ENCODE results near the gene C3orf22. TPM values are rescaled to one million over a fixed set of nuclear protein-coding genes. Genes with fewer than 3 reads are reported as not detected.
"Not testable (repeated sequence)": the region's sequence is repeated elsewhere in the genome, so short reads cannot be mapped to it uniquely, and the experiment has no call there.

The C3orf22 gene
- total and polyA plus RNA-seq, 2 donors (not counting 1 experiment from before 2014, with no cell fraction given) = not detected

GRCh38 chr3:126604691-126605090 is 46.0 kb upstream of the C3orf22 start:
- Histone ChIP-seq H3K4me3 (replicated peaks in 1 of 4; ENCODE audit: control extremely low read depth in 1 of 4, insufficient read depth in 1 of 4, low read depth in 3 of 4, low read length in 4 of 4) (no peak overlapping the region), H3K9ac (ENCODE audit: insufficient read depth, low read length) (no peak overlapping the region), H4K20me1 (ENCODE audit: control insufficient read depth, extremely low read depth, insufficient read depth, low read length) (no peaks in the 10 kb centered on the region), H3K36me3 (ENCODE audit: control insufficient read depth, insufficient read depth, low read length) (peaks cover 2% of the 10 kb centered on the region), H3K79me2 (ENCODE audit: control insufficient read depth, insufficient read depth, low read length) (no peaks in the 10 kb centered on the region), H3K27me3 (ENCODE audit: control insufficient read depth, insufficient read depth, low read length) (no peaks in the 10 kb centered on the region), H3K4me2 (ENCODE audit: extremely low read depth, insufficient read depth, low read length) (no peak overlapping the region), H3K9me3 (ENCODE audit: control insufficient read depth, insufficient read depth, low read depth, low read length) (no peaks in the 10 kb centered on the region), H3K4me1 (ENCODE audit: control insufficient read depth, extremely low read depth, insufficient read depth, low read length) (peaks cover 2% of the 10 kb centered on the region), H2AFZ (ENCODE audit: low read length) (no peak overlapping the region), H3K27ac (ENCODE audit: insufficient read depth, low read length) (no peak overlapping the region)
- TF ChIP-seq CTCF (conservative IDR thresholded peaks at IDR 0.05 in 1 of 2, IDR thresholded peaks at IDR 0.05 in 1 of 2; ENCODE audit: low read depth in 1 of 2, low read length in 2 of 2) (no peak), EZH2 (IDR thresholded peaks at IDR 0.05; ENCODE audit: low read length, missing control alignments) (no peak)
- DNase-seq (ENCODE audit: low read depth in 2 of 2) = no peak

- Histone ChIP-seq H3K27me3 (ENCODE audit: control insufficient read depth, insufficient read depth, low read length) (no peaks in the 10 kb centered on the region), H3K79me2 (ENCODE audit: control insufficient read depth, insufficient read depth, low read length) (no peaks in the 10 kb centered on the region), H2AFZ (ENCODE audit: low read length) (no peak overlapping the region), H4K20me1 (ENCODE audit: control insufficient read depth, extremely low read depth, insufficient read depth, low read length) (no peaks in the 10 kb centered on the region), H3K9me3 (ENCODE audit: control insufficient read depth, insufficient read depth, low read depth, low read length) (no peaks in the 10 kb centered on the region), H3K36me3 (ENCODE audit: control insufficient read depth, insufficient read depth, low read length) (no peaks in the 10 kb centered on the region), H3K4me2 (ENCODE audit: extremely low read depth, insufficient read depth, low read length) (no peak overlapping the region), H3K27ac (ENCODE audit: insufficient read depth, low read length) (no peak overlapping the region), H3K4me3 (replicated peaks in 1 of 4; ENCODE audit: control extremely low read depth in 1 of 4, insufficient read depth in 1 of 4, low read depth in 3 of 4, low read length in 4 of 4) (no peak overlapping the region), H3K9ac (ENCODE audit: insufficient read depth, low read length) (no peak overlapping the region), H3K4me1 (ENCODE audit: control insufficient read depth, extremely low read depth, insufficient read depth, low read length) (no peaks in the 10 kb centered on the region)
- DNase-seq (ENCODE audit: low read depth in 2 of 2) = no peak
- TF ChIP-seq CTCF (conservative IDR thresholded peaks at IDR 0.05 in 1 of 2, IDR thresholded peaks at IDR 0.05 in 1 of 2; ENCODE audit: low read depth in 1 of 2, low read length in 2 of 2) (no peak), EZH2 (IDR thresholded peaks at IDR 0.05; ENCODE audit: low read length, missing control alignments) (no peak)
Measured at GRCh38 chr3:126599101-126599500, 40.4 kb upstream of the C3orf22 start.

GRCh38 chr3:126595479-126595878 is 36.7 kb upstream of the C3orf22 start:
- H3K4me1 ChIP-seq (ENCODE audit: control insufficient read depth, extremely low read depth, insufficient read depth, low read length); H3K4me2 ChIP-seq (ENCODE audit: extremely low read depth, insufficient read depth, low read length); H2AFZ ChIP-seq (ENCODE audit: low read length); H3K9ac ChIP-seq (ENCODE audit: insufficient read depth, low read length); H3K4me3 ChIP-seq (replicated peaks in 1 of 4; ENCODE audit: control extremely low read depth in 1 of 4, insufficient read depth in 1 of 4, low read depth in 3 of 4, low read length in 4 of 4); H4K20me1 ChIP-seq (ENCODE audit: control insufficient read depth, extremely low read depth, insufficient read depth, low read length); H3K36me3 ChIP-seq (ENCODE audit: control insufficient read depth, insufficient read depth, low read length); H3K9me3 ChIP-seq (ENCODE audit: control insufficient read depth, insufficient read depth, low read depth, low read length); H3K27ac ChIP-seq (ENCODE audit: insufficient read depth, low read length); H3K27me3 ChIP-seq (ENCODE audit: control insufficient read depth, insufficient read depth, low read length); DNase-seq (ENCODE audit: low read depth in 2 of 2); H3K79me2 ChIP-seq (ENCODE audit: control insufficient read depth, insufficient read depth, low read length): not testable (repeated sequence)

GRCh38 chr3:126591515-126591914 is 32.8 kb upstream of the C3orf22 start:
- H3K4me3 ChIP-seq (replicated peaks in 1 of 4; ENCODE audit: control extremely low read depth in 1 of 4, insufficient read depth in 1 of 4, low read depth in 3 of 4, low read length in 4 of 4); H3K9me3 ChIP-seq (ENCODE audit: control insufficient read depth, insufficient read depth, low read depth, low read length); H3K4me2 ChIP-seq (ENCODE audit: extremely low read depth, insufficient read depth, low read length); H3K4me1 ChIP-seq (ENCODE audit: control insufficient read depth, extremely low read depth, insufficient read depth, low read length); H3K9ac ChIP-seq (ENCODE audit: insufficient read depth, low read length); H3K36me3 ChIP-seq (ENCODE audit: control insufficient read depth, insufficient read depth, low read length); H4K20me1 ChIP-seq (ENCODE audit: control insufficient read depth, extremely low read depth, insufficient read depth, low read length); H2AFZ ChIP-seq (ENCODE audit: low read length); DNase-seq (ENCODE audit: low read depth in 2 of 2); H3K79me2 ChIP-seq (ENCODE audit: control insufficient read depth, insufficient read depth, low read length); H3K27me3 ChIP-seq (ENCODE audit: control insufficient read depth, insufficient read depth, low read length); H3K27ac ChIP-seq (ENCODE audit: insufficient read depth, low read length): not testable (repeated sequence)
